Activated CD8-positive, alpha-beta T cell treated with anti-CD3 and anti-CD28 coated beads for 36 hours (primary cell): ENCODE data around the gene CDC25A. TPM values are rescaled to one million over a fixed set of nuclear protein-coding genes. Genes with fewer than 3 reads are reported as not detected.

Experiments used
- ATAC-seq: fragments of 200-7000 bp; cut with Tn5 transposase; one replicate; pipeline ENCODE4 v1.10.0; 2021; ENCODE audit warnings: mild to moderate bottlenecking, moderate library complexity
- CTCF ChIA-PET: fragments of 350-600 bp; sonication (Branson Sonifier 250); formaldehyde crosslinking; loops from one replicate; lab custom pipeline; 2021; ENCODE audit warnings: antibody characterized with exemption; lab: Charles Lee
- POLR2A ChIA-PET: fragments of 350-600 bp; sonication (Branson Sonifier 250); formaldehyde crosslinking; loops from one replicate; lab custom pipeline; 2021; ENCODE audit warnings: antibody characterized with exemption; lab: Charles Lee
- DNase-seq: peaks from one replicate; pipeline ENCODE4 v3.0.0-alpha.2; 2020
- H3K27ac Mint-ChIP-seq: one replicate; pipeline ENCODE4 v1.8.0; 2021; ENCODE audit warnings: mild to moderate bottlenecking, mixed read lengths
- H3K27me3 Mint-ChIP-seq: one replicate; pipeline ENCODE4 v1.8.0; 2021; ENCODE audit warnings: mixed read lengths
- H3K36me3 Mint-ChIP-seq: one replicate; pipeline ENCODE4 v1.8.0; 2021; ENCODE audit warnings: low read depth, mixed read lengths
- H3K4me1 Mint-ChIP-seq: one replicate; pipeline ENCODE4 v1.8.0; 2021; ENCODE audit warnings: low read depth, mixed read lengths
- H3K4me3 Mint-ChIP-seq: one replicate; pipeline ENCODE4 v1.8.0; 2021; ENCODE audit warnings: mild to moderate bottlenecking, moderate library complexity, mixed read lengths
- H3K9me3 Mint-ChIP-seq: one replicate; pipeline ENCODE4 v1.8.0; 2021; ENCODE audit warnings: mixed read lengths
- CTCF ChIP-seq: fragments of 200-600 bp; IDR thresholded peaks from one replicate; pipeline ENCODE4 v1.8.0; 2022; ENCODE audit warnings: antibody characterized with exemption, mild to moderate bottlenecking
- intact Hi-C: fragments of 100-400 bp; cut with micrococcal nuclease; formaldehyde crosslinking; loops from one replicate; pipeline ENCODE4 v1.10.0; 2022
- total RNA-seq, 2 experiments: library from RNA; stranded (reverse); gene quantifications; one replicate each; pipeline ENCODE4 v1.2.3, GENCODE V29; 2021

CDC25A gene
- total RNA-seq, 2 experiments from 2014 or later, result 34.1 to 38.4 TPM

DNA sequence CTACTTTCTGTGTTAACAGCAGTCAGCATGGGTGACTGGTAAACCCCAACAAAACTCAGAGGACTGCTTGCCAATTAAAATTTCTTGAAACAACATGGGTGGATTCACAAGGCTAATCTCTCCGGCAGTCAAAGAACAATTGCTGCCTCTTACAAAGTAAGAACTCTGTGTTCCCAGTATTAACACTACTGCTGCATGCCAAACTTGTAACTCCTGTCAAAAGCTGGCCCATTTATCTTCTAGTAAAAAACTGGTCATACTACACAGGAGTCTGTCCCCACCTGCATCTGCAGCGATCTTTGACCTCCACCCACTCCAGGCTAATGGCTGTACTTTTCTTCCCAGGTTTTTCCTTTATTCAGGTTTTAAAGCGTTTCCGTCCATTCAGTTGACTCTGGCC is 44.0 kb upstream of the CDC25A start:
- no peaks in the 10 kb centered on the region for H3K27me3 Mint-ChIP-seq
- ChIA-PET CTCF (interaction anchor here (0.6 to 9.4 kb wide), 7 partner anchors 13 to 217 kb away, joined by 3 to 91 read pairs (median 3); no protein-coding TSS in a partner anchor), POLR2A (interaction anchor here (1.6 kb wide), 1 partner anchor 204 kb away, joined by 4 read pairs; no protein-coding TSS in a partner anchor)
- no peaks in the 10 kb centered on the region for H3K9me3 Mint-ChIP-seq
- no peak for TF ChIP-seq CTCF
- no peak overlapping the region for H3K4me3 Mint-ChIP-seq
- ATAC-seq (no peak), DNase-seq (no peak)
- peaks cover 2% of the 10 kb centered on the region for H3K4me1 Mint-ChIP-seq
- H3K27ac Mint-ChIP-seq, result no peak overlapping the region
- H3K36me3 Mint-ChIP-seq, result no peaks in the 10 kb centered on the region
- intact Hi-C loops, result loop anchor here (1.0 kb wide), 1 partner anchor 205 kb away; no protein-coding TSS in a partner anchor

DNA sequence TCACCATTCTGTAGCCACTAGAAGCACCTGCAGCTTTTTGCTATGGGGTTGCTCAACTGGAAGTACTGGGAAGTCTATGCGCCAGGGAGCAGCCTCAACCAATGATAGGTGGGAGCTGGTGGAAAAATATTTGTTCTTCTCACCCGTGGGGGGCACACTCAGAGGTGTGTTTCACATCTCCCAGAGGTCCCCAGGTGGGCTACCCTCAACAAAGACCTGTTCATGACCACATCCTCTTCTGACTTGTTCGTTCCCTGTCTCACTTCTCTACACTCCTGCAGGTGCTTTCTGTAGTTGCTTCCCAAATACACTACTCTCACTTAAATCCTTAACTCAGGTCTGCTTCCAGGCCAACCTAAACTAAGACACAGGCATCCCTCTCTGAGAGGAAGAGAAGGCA is 38.7 kb upstream of the CDC25A start:
- no peak overlapping the region for H3K27ac Mint-ChIP-seq
- H3K4me1 Mint-ChIP-seq, result peaks cover 9% of the 10 kb centered on the region
- peak; percentile 27 for ATAC-seq
- intact Hi-C loops, result no loop called here
- no peak for DNase-seq
- H3K36me3 Mint-ChIP-seq, result no peaks in the 10 kb centered on the region
- no peaks in the 10 kb centered on the region for H3K9me3 Mint-ChIP-seq
- CTCF ChIA-PET, result interaction anchor here (1.2 to 1.3 kb wide), 3 partner anchors 9 to 209 kb away, joined by 3 to 4 read pairs (median 3); no protein-coding TSS in a partner anchor
- no peak overlapping the region for H3K4me3 Mint-ChIP-seq
- no peaks in the 10 kb centered on the region for H3K27me3 Mint-ChIP-seq
- POLR2A ChIA-PET, result interaction anchor here (1.5 kb wide), 1 partner anchor 11 kb away, joined by 3 read pairs; no protein-coding TSS in a partner anchor
- TF ChIP-seq CTCF, result no peak

- intact Hi-C loops, result no loop called here
- peaks cover 9% of the 10 kb centered on the region for H3K4me1 Mint-ChIP-seq
- ChIA-PET POLR2A (interaction anchor here (0.9 to 1.5 kb wide), 4 partner anchors 9 to 38 kb away, joined by 3 read pairs; partner anchors contain the start of gene ZNF589), CTCF (interaction anchor here (1.1 to 1.6 kb wide), 4 partner anchors 11 to 211 kb away, joined by 3 to 7 read pairs (median 3); no protein-coding TSS in a partner anchor)
- no peaks in the 10 kb centered on the region for H3K27me3 Mint-ChIP-seq
- no peak overlapping the region for H3K4me3 Mint-ChIP-seq
- H3K27ac Mint-ChIP-seq, result no peak overlapping the region
- ATAC-seq, result no peak
- no peaks in the 10 kb centered on the region for H3K9me3 Mint-ChIP-seq
- no peaks in the 10 kb centered on the region for H3K36me3 Mint-ChIP-seq
- DNase-seq, result no peak
- no peak for TF ChIP-seq CTCF
These were observed 37.4 kb upstream of the CDC25A start for GRCh38 chr3:48225587-48225986.

DNA sequence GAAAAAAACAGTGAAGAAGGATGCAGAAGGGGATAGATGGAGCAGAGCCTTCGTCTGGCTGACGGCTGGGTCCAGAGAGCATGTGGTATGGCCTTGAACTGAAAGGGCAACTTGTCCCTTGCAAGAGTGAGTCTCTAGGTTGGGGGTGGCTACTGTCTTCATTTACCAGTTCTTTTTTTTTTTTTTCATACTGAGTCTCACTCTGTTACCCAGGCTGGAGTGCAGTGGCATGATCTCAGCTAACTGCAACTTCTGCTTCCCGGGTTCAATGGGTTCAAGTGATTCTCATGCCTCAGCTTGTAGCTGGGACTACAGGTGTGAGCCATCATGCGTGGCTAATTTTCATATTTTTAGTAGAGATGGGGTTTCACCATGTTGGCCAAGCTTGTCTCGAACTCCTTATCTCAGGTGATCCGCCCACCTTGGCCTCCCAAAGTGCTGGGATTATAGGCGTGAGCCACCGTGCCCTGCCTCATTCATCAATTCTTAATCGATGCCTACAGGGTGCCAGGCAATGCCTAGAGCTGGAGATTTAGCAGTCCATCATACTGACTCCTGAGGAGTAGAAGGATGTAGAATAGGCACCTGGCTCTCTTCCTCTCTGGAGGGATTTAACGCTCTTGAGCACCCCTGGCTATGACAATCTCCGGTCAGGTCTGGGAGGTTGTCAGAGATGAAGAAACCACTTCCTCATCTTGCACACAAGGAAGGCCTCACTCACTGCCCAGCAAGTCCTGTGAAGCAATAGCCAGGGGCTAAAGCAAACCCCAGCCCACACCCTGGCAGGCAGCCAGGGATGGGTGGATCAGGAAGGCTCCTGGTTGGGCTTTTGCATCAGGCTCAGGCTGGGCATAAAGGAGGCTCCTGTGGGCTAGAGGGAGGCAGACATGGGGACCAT is 34.6 kb upstream of the CDC25A start, which contains the start of gene CAMP:
Gene CAMP (plus strand): TSS at position 880 of the 898 bp plus-strand sequence. CDS start 17 bp downstream, at position 897.
- CTCF ChIA-PET, result interaction anchor here (1.0 to 1.9 kb wide), 3 partner anchors 16 to 213 kb away, joined by 3 to 9 read pairs (median 3); no protein-coding TSS in a partner anchor
- H3K9me3 Mint-ChIP-seq, result no peaks in the 10 kb centered on the region
- no peak for ATAC-seq

More for the DNA sequence above, 34.6 kb upstream of the CDC25A start, which contains the start of gene CAMP:
- H3K36me3 Mint-ChIP-seq, result no peaks in the 10 kb centered on the region
- H3K27me3 Mint-ChIP-seq, result no peaks in the 10 kb centered on the region
- no peak within 1 kb of the TSS for H3K27ac Mint-ChIP-seq
- POLR2A ChIA-PET, result no interaction called here
- no peak for TF ChIP-seq CTCF
- intact Hi-C loops, result no loop called here
- peaks cover 9% of the 10 kb centered on the region for H3K4me1 Mint-ChIP-seq
- H3K4me3 Mint-ChIP-seq, result no peak within 1 kb of the TSS
- DNase-seq, result no peak
